ENCODE measurements around the gene SNAPC4.

SNAPC4 gene

DNA sequence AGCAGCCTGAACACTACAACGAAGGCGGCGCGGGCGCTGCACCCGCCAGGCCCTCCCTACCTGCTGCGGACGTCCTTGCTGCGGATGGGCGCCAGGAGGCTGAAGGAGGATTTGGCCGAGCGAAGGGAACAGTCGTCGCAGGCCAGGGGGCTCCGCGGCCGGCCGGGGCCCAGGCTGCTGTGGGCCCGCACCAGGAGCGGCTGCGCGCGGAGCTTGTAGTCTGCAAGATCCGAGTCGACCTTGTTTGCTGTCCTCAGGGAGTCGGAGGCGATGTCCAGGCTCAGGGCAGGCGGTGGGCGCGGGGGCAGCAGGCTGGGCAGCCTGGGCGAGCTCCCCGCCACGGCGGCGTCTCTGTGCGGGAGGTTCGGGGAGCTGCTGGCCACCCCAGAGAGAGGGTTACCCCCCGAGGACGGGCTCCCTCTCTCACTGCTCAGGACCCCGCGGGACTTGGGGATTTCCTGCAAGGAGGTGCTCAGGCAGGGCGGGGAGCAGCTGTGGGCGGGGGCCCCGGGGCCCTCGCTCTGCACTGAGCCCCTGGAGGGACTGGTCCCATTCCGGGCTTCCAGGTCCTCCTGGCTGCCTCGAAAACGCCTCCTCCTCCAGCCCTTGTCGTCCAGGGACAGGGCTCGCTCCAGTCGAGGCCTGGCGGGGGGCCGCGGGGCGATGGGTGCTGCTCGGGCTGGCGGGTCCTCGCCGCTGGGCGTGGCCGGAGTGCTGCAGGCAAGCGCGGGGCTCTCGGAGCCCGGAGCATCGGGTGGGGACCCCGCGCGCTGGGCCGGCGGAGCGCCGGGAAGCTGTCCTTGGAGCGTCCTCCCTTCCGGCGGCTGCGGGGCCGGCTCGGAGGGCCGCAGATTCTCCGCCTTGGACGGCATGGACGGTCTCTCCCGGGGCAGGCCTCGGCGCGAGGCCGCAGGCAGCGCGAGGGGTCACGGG is 38.8 kb upstream of the SNAPC4 start:
- Histone ChIP-seq H3K4me2 (peak overlapping the region; percentile 81), H3K9ac (peak overlapping the region; percentile 65), H2AFZ (ENCODE audit: low read depth) (peak overlapping the region; percentile 44), H3K79me2 (ENCODE audit: insufficient read depth, low read depth) (peaks cover 34% of the 10 kb centered on the region), H3K36me3 (ENCODE audit: insufficient read depth) (no peaks in the 10 kb centered on the region), H3K27me3 (ENCODE audit: insufficient read depth, low read depth) (no peaks in the 10 kb centered on the region), H3K4me1 (ENCODE audit: low read depth, poor library complexity, severe bottlenecking) (peaks cover 20% of the 10 kb centered on the region), H3K4me3 (IDR thresholded peaks at IDR 0.05; ENCODE audit: insufficient read depth, low read depth, low read length) (no peak overlapping the region), H3K27ac (peak overlapping the region; percentile 32; the same call in 1 of the 2 replicates), H4K20me1 (ENCODE audit: insufficient read depth) (no peaks in the 10 kb centered on the region)
- TF ChIP-seq, protein P1, sequence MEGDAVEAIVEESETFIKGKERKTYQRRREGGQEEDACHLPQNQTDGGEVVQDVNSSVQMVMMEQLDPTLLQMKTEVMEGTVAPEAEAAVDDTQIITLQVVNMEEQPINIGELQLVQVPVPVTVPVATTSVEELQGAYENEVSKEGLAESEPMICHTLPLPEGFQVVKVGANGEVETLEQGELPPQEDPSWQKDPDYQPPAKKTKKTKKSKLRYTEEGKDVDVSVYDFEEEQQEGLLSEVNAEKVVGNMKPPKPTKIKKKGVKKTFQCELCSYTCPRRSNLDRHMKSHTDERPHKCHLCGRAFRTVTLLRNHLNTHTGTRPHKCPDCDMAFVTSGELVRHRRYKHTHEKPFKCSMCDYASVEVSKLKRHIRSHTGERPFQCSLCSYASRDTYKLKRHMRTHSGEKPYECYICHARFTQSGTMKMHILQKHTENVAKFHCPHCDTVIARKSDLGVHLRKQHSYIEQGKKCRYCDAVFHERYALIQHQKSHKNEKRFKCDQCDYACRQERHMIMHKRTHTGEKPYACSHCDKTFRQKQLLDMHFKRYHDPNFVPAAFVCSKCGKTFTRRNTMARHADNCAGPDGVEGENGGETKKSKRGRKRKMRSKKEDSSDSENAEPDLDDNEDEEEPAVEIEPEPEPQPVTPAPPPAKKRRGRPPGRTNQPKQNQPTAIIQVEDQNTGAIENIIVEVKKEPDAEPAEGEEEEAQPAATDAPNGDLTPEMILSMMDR (conservative IDR thresholded peaks at IDR 0.05; ENCODE audit: low read depth, low read length): no peak

DNA sequence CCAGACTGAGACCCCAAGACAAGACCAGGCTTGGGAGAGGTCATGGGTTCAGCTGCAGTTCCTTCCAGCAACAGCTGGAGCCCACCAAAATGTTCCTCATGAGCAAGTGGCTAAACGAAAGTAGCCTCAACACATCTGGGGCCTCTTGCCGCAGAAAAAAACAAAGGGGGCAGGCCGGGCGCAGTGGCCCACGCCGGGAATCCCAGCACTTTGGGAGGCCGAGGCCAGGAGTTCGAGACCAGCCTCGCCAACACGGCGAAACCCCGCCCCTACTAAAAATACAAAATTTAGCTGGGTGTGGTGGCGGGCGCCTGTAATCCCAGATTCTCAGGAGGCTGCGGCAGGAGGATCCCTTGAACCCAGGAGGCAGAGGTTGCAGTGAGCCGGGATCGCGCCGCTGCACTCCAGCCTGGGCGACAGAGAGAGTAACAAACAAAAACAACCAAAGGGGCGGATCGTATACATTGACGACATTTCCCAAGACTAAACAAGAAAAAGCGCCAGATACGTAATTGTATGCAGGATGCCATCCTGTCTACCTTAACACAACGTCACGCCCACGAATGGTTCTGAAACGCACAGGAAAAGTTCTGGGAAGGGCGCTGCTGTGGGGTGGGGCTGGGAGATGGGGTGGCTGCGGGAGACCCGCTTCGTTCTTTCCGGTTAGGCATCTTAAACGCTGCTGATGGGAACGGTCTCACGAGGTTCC is 38.0 kb upstream of the SNAPC4 start:
- peaks cover 34% of the 10 kb centered on the region for H3K79me2 ChIP-seq (ENCODE audit: insufficient read depth, low read depth)
- no peaks in the 10 kb centered on the region for H3K36me3 ChIP-seq (ENCODE audit: insufficient read depth)
- H2AFZ ChIP-seq (ENCODE audit: low read depth): no peak overlapping the region
- H3K27me3 ChIP-seq (ENCODE audit: insufficient read depth, low read depth): no peaks in the 10 kb centered on the region
- H3K4me3 ChIP-seq (IDR thresholded peaks at IDR 0.05; ENCODE audit: insufficient read depth, low read depth, low read length): no peak overlapping the region
- H4K20me1 ChIP-seq (ENCODE audit: insufficient read depth): no peaks in the 10 kb centered on the region
- H3K4me1 ChIP-seq (ENCODE audit: low read depth, poor library complexity, severe bottlenecking): peaks cover 20% of the 10 kb centered on the region
- peak overlapping the region; percentile 81 for H3K4me2 ChIP-seq
- H3K9ac ChIP-seq: peak overlapping the region; percentile 65; the same call in 1 of the 2 replicates
- TF ChIP-seq, protein P1 (conservative IDR thresholded peaks at IDR 0.05; ENCODE audit: low read depth, low read length): no peak
- no peak overlapping the region for H3K27ac ChIP-seq

DNA sequence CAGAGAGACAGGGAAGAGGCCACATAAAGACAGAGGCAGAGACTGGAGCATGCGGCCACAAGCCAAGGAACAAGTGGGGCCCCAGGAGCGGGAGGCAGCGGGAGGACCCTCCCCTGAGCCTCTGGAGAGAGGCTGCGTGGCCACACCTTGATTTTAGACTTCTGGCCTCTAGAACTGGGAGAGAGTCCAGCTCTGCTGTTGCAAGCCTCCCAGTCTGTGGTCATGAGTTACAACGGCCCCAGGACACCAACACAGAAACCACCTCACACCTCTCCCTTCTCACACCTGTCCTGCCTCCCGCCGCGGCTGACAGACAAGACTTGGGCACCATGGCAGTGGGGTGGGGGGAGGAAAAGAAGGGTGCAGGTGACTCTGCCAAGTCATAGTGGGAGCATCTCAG is 37.5 kb upstream of the SNAPC4 start:
- Histone ChIP-seq H3K27ac (no peak overlapping the region), H3K4me1 (ENCODE audit: low read depth, poor library complexity, severe bottlenecking) (peaks cover 20% of the 10 kb centered on the region), H2AFZ (ENCODE audit: low read depth) (no peak overlapping the region), H4K20me1 (ENCODE audit: insufficient read depth) (no peaks in the 10 kb centered on the region), H3K79me2 (ENCODE audit: insufficient read depth, low read depth) (peaks cover 34% of the 10 kb centered on the region), H3K9ac (no peak overlapping the region), H3K4me3 (IDR thresholded peaks at IDR 0.05; ENCODE audit: insufficient read depth, low read depth, low read length) (no peak overlapping the region), H3K36me3 (ENCODE audit: insufficient read depth) (no peaks in the 10 kb centered on the region), H3K27me3 (ENCODE audit: insufficient read depth, low read depth) (no peaks in the 10 kb centered on the region), H3K4me2 (peak overlapping the region; percentile 81)
- TF ChIP-seq, protein P1 (conservative IDR thresholded peaks at IDR 0.05; ENCODE audit: low read depth, low read length): no peak

DNA sequence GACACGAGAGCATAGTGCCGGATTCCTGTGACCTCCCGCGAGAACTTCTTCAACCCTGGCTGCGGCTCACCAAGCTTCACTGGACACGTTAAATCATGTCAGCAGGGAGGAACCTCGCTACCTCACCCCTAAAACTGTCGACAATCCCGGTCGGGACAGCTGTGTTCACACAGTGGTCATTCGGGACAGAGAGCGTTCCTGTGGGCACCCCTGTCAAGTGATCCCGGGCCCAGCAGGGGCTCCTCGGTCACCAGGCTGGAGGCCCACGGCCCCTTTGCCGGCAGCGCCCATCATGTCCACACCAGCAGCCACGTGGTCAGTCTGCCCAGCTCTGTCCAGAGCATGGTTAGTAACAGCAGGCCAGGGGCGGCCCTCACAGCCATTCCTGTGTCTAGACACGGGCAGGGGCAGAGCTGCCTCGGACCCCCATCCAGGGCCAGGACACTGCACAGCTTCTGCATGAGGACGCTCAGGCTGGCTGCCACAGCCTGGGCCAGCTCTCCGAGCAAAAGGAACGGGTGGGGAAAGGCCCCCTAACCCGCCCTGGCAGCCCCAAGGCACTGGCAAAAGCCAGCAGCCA is 36.2 kb upstream of the SNAPC4 start:
- Histone ChIP-seq H3K27ac (no peak overlapping the region), H3K36me3 (ENCODE audit: insufficient read depth) (no peaks in the 10 kb centered on the region), H3K4me1 (ENCODE audit: low read depth, poor library complexity, severe bottlenecking) (peaks cover 20% of the 10 kb centered on the region), H2AFZ (ENCODE audit: low read depth) (no peak overlapping the region), H3K79me2 (ENCODE audit: insufficient read depth, low read depth) (peaks cover 34% of the 10 kb centered on the region), H3K4me2 (no peak overlapping the region), H4K20me1 (ENCODE audit: insufficient read depth) (no peaks in the 10 kb centered on the region), H3K9ac (no peak overlapping the region), H3K4me3 (IDR thresholded peaks at IDR 0.05; ENCODE audit: insufficient read depth, low read depth, low read length) (no peak overlapping the region), H3K27me3 (ENCODE audit: insufficient read depth, low read depth) (no peaks in the 10 kb centered on the region)
- TF ChIP-seq, protein P1 (conservative IDR thresholded peaks at IDR 0.05; ENCODE audit: low read depth, low read length): no peak

Data from KMS-11 (cell line).